Inferior parietal cortex (tissue), 1 donor: ENCODE data around the gene STAU1.
"Not testable (repeated sequence)": the region's sequence is repeated elsewhere in the genome, so short reads cannot be mapped to it uniquely, and the experiment has no call there.

Experiments used
- DNase-seq: peaks from one replicate; pipeline ENCODE4 v3.0.0-alpha.2; 2016; ENCODE audit errors: extremely low spot score

STAU1 gene

GRCh38 chr20:49166534-49167449, 21.3 kb downstream of the STAU1 start:
- DNase-seq: no peak

- DNase-seq: no peak
These were observed 22.5 kb downstream of the STAU1 start for GRCh38 chr20:49165611-49166010.

- no peak for DNase-seq
These were observed 24.4 kb downstream of the STAU1 start for GRCh38 chr20:49163696-49164095.

- DNase-seq: no peak
These were observed 26.5 kb downstream of the STAU1 start for GRCh38 chr20:49161428-49162152.

- no peak for DNase-seq
These were observed 27.8 kb downstream of the STAU1 start for GRCh38 chr20:49160057-49160929.

GRCh38 chr20:49157146-49157545, 31.0 kb downstream of the STAU1 start:
- DNase-seq: no peak

GRCh38 chr20:49156481-49156880, 31.7 kb downstream of the STAU1 start:
- no peak for DNase-seq

GRCh38 chr20:49151436-49151835, 36.7 kb downstream of the STAU1 start:
- no peak for DNase-seq

GRCh38 chr20:49149281-49150045, 38.7 kb downstream of the STAU1 start:
- DNase-seq: no peak

- DNase-seq: no peak
These were observed 39.5 kb downstream of the STAU1 start for GRCh38 chr20:49148601-49149000.

- DNase-seq: no peak
These were observed 40.8 kb downstream of the STAU1 start for GRCh38 chr20:49147296-49147695.

- DNase-seq: no peak
These were observed 41.5 kb downstream of the STAU1 start for GRCh38 chr20:49146442-49147225.

GRCh38 chr20:49140834-49141233, 47.3 kb downstream of the STAU1 start:
- no peak for DNase-seq

- no peak for DNase-seq
These were observed 47.7 kb downstream of the STAU1 start for GRCh38 chr20:49140411-49140810.

- DNase-seq: no peak
These were observed 49.7 kb downstream of the STAU1 start for GRCh38 chr20:49138431-49138830.

GRCh38 chr20:49136817-49137571, 51.1 kb downstream of the STAU1 start:
- no peak for DNase-seq

- DNase-seq: not testable (repeated sequence)
These were observed 53.3 kb downstream of the STAU1 start for GRCh38 chr20:49134797-49135196.

- DNase-seq: no peak
These were observed 54.6 kb downstream of the STAU1 start for GRCh38 chr20:49133571-49133970.

- DNase-seq: peak; percentile 91
These were observed 55.1 kb downstream of the STAU1 start for GRCh38 chr20:49132995-49133478.
